ENCODE results near the gene MKI67.

Gene MKI67

GRCh38 chr10:128087146-128087883 lies 38.9 kb downstream of the MKI67 start:
- H3K27me3 ChIP-seq: no peaks in the 10 kb centered on the region
- no peak overlapping the region for H3K4me3 ChIP-seq
- H3K27ac ChIP-seq: no peak overlapping the region
- H4K20me1 ChIP-seq: 0 out of 2 replicates have a peak, but pooled peaks cover 5% of the 10 kb centered on the region
- TF ChIP-seq Cebpa-rat (IDR thresholded peaks at IDR 0.05): no peak
- H3K4me1 ChIP-seq: peaks cover 18% of the 10 kb centered on the region
- H3K9ac ChIP-seq: no peak overlapping the region
- H3K9me3 ChIP-seq: no peaks in the 10 kb centered on the region
- H3K36me3 ChIP-seq: peaks cover 22% of the 10 kb centered on the region
- no peak overlapping the region for H3K4me2 ChIP-seq

DNA sequence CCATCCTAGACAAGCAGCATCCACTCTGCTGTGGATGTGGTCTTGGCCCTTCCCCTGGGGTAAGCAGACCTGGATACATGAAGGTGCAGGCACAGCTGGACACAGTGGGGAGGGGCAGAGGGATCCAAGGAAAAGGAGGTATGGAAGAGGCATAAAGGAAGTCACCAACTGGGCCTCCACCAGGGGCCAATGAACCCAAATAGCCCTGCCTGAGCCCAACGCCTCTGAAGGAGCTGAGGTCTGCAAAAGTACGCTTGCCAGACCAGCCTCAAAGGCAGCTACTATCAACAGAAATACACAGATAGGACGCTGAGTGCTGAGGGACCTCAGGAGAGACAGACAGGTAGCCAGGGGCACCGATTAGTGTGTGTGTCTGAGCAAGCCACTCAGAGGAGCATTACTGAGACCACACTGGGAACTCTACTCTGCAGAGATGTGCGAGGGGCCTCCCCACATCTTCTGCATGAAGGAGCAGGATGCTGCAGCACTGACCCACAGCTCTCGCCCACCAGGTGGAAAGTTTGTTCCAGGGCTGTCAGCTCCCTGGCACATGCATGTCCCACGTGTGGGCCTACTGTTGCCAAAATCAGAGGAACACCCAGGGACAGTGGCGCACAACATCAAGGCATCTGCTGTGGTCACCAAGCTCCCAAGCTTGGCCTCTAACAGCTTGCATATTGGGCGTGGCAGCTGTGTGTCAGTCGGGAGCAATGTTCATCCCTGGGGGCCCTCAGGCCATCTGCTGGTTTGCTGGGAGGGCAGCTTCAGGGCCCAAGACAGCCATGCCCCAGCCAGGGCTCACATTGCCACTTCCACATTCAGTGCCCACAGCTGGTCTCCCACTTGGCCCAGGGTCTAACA lies 40.0 kb downstream of the MKI67 start:
- Histone ChIP-seq H3K4me3 (no peak overlapping the region), H3K27me3 (no peaks in the 10 kb centered on the region), H3K9ac (no peak overlapping the region), H4K20me1 (peaks cover 5% of the 10 kb centered on the region; the same call in 1 of the 2 replicates), H3K36me3 (peaks cover 33% of the 10 kb centered on the region), H3K4me2 (peak overlapping the region; percentile 2; the same call in 1 of the 2 replicates), H3K9me3 (no peaks in the 10 kb centered on the region), H3K27ac (no peak overlapping the region), H3K4me1 (peaks cover 18% of the 10 kb centered on the region)
- no peak for TF ChIP-seq Cebpa-rat (IDR thresholded peaks at IDR 0.05)

DNA sequence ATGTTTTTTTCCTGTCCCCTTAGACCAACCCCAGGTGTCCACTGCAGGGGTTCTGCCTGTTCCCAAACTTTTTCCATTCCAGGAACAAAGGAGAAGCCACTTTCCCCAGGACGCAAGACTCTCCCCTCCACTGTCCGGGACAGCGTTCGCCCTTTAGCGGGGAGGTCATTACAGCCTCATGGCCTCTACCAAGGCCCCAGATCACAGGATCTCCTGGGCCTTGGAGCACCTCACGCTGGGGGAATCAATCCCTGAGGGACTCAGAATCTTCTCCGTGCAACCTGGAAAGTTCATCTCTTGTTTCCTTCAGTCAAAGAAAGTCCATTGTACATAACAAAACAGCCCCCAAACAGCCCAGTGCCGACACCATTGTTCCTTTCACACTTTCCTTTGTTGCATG lies 41.2 kb downstream of the MKI67 start:
- Histone ChIP-seq H3K4me2 (no peak overlapping the region), H3K27me3 (no peaks in the 10 kb centered on the region), H3K9ac (no peak overlapping the region), H3K9me3 (no peaks in the 10 kb centered on the region), H3K36me3 (peaks cover 46% of the 10 kb centered on the region), H3K4me1 (peaks cover 18% of the 10 kb centered on the region), H3K27ac (no peak overlapping the region), H3K4me3 (no peak overlapping the region), H4K20me1 (peaks cover 16% of the 10 kb centered on the region; the same call in 1 of the 2 replicates)
- no peak for TF ChIP-seq Cebpa-rat (IDR thresholded peaks at IDR 0.05)

DNA sequence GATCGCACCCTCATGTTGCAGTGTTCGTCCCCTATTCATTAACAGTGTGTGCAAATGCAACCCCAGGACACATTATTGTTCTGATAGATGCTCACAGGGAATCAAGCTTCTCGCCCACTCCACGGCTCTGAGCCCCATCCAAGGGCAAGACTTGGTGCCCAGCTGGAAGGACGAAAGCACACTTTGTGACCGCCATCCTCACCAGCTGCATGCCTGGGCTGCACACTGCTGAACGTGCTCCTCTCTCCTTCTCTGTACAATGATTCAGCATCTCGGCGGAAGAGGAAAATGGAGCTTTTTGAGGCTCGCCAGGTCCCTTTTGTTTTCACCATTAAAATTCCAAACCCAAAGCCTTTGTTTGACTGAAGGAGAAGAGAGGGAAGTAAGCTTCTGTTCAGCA lies 41.9 kb downstream of the MKI67 start:
- H3K27me3 ChIP-seq: no peaks in the 10 kb centered on the region
- no peak overlapping the region for H3K4me2 ChIP-seq
- no peak overlapping the region for H3K9ac ChIP-seq
- no peak overlapping the region for H3K4me3 ChIP-seq
- no peak overlapping the region for H3K27ac ChIP-seq
- no peaks in the 10 kb centered on the region for H3K9me3 ChIP-seq
- TF ChIP-seq Cebpa-rat (IDR thresholded peaks at IDR 0.05): no peak
- peaks cover 52% of the 10 kb centered on the region for H3K36me3 ChIP-seq
- H3K4me1 ChIP-seq: peaks cover 18% of the 10 kb centered on the region
- H4K20me1 ChIP-seq: peaks cover 23% of the 10 kb centered on the region; the same call in 1 of the 2 replicates

GRCh38 chr10:128083191-128083895 lies 42.9 kb downstream of the MKI67 start:
- no peak overlapping the region for H3K4me3 ChIP-seq
- no peak overlapping the region for H3K27ac ChIP-seq
- peaks cover 18% of the 10 kb centered on the region for H3K4me1 ChIP-seq
- no peaks in the 10 kb centered on the region for H3K27me3 ChIP-seq
- peaks cover 32% of the 10 kb centered on the region for H4K20me1 ChIP-seq
- H3K36me3 ChIP-seq: peaks cover 62% of the 10 kb centered on the region
- H3K9ac ChIP-seq: no peak overlapping the region
- H3K4me2 ChIP-seq: no peak overlapping the region
- no peak for TF ChIP-seq Cebpa-rat (IDR thresholded peaks at IDR 0.05)
- no peaks in the 10 kb centered on the region for H3K9me3 ChIP-seq

DNA sequence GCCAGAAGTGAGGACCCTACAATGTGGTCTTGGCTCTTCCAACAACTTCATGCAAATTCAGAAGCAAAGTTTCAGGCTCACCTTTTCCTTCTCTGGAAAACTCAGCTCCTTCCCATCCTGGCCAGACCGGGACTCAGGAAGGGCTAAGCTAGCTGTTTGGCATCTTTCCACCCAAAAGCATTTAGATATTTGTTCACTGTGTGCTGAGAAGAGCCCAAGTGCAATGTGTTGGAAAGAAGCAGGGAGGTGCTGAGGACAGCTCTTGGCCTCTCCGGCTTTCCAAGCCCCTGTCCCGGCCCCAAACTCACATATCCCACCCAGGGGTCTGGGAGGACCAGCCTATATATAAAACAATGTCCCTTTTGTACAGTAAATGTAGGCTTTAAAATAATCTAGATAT lies 44.5 kb downstream of the MKI67 start:
- Histone ChIP-seq H3K4me3 (no peak overlapping the region), H4K20me1 (peaks cover 48% of the 10 kb centered on the region), H3K9ac (no peak overlapping the region), H3K27me3 (no peaks in the 10 kb centered on the region), H3K27ac (no peak overlapping the region), H3K4me1 (peaks cover 10% of the 10 kb centered on the region), H3K36me3 (peaks cover 78% of the 10 kb centered on the region), H3K4me2 (no peak overlapping the region), H3K9me3 (no peaks in the 10 kb centered on the region)
- no peak for TF ChIP-seq Cebpa-rat (IDR thresholded peaks at IDR 0.05)

DNA sequence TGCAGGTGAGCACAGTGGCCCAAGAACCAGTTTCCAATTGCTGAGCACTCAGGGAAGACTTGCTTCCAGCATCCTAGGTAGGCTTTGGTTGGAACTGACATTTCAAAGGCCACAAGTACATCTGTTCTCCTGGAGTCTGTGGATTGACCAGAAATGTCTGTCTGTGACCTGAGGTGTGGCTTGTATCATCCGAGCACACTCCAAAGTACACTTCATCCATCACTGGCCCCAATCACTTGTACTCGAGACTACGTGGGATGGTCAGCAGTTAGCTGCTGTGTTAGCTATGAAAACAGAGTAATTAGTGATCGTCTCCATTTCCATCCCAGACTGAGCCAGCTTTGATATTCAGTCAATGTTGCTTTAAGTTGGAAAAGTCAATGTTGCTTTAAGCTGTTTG lies 45.0 kb downstream of the MKI67 start:
- Histone ChIP-seq H4K20me1 (peaks cover 53% of the 10 kb centered on the region), H3K4me3 (no peak overlapping the region), H3K27ac (no peak overlapping the region), H3K9ac (no peak overlapping the region), H3K4me1 (peaks cover 5% of the 10 kb centered on the region), H3K27me3 (no peaks in the 10 kb centered on the region), H3K9me3 (no peaks in the 10 kb centered on the region), H3K36me3 (peaks cover 83% of the 10 kb centered on the region), H3K4me2 (no peak overlapping the region)
- no peak for TF ChIP-seq Cebpa-rat (IDR thresholded peaks at IDR 0.05)

GRCh38 chr10:128080641-128081040 lies 45.6 kb downstream of the MKI67 start:
- no peaks in the 10 kb centered on the region for H3K4me1 ChIP-seq
- no peak overlapping the region for H3K9ac ChIP-seq
- H3K4me2 ChIP-seq: no peak overlapping the region
- no peaks in the 10 kb centered on the region for H3K27me3 ChIP-seq
- no peak for TF ChIP-seq Cebpa-rat (IDR thresholded peaks at IDR 0.05)
- H3K27ac ChIP-seq: no peak overlapping the region
- H3K36me3 ChIP-seq: peaks cover 89% of the 10 kb centered on the region
- no peak overlapping the region for H3K4me3 ChIP-seq
- peaks cover 59% of the 10 kb centered on the region for H4K20me1 ChIP-seq
- H3K9me3 ChIP-seq: no peaks in the 10 kb centered on the region

DNA sequence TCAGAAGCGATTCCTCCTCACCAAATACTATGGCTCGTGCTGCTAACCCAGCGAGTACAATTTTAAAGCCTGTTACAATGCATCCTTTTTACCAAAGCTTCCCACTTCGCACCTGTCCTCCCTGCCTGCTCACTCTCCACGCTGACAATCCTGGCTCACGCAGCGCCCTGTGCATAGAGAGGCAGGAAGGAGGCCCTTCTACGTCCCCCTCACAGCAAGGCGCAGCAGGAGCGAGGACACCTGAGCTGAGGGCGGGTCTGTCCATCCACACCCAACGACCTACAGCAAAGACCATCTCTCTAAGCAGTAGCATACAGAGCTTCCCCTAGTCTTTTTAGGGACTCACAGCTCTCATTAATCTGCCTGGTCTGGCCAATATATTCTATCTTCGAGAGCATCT lies 46.0 kb downstream of the MKI67 start:
- H3K4me1 ChIP-seq: no peaks in the 10 kb centered on the region
- no peak overlapping the region for H3K4me3 ChIP-seq
- no peak overlapping the region for H3K27ac ChIP-seq
- no peaks in the 10 kb centered on the region for H3K27me3 ChIP-seq
- peaks cover 93% of the 10 kb centered on the region for H3K36me3 ChIP-seq
- no peak overlapping the region for H3K4me2 ChIP-seq
- no peak for TF ChIP-seq Cebpa-rat (IDR thresholded peaks at IDR 0.05)
- H3K9me3 ChIP-seq: no peaks in the 10 kb centered on the region
- H3K9ac ChIP-seq: no peak overlapping the region
- peaks cover 63% of the 10 kb centered on the region for H4K20me1 ChIP-seq
